GM19468 (cell line): ENCODE measurements around the gene DLGAP1.
"Not testable (repeated sequence)": the region's sequence is repeated elsewhere in the genome, so short reads cannot be mapped to it uniquely, and the experiment has no call there.

Source experiments
- ATAC-seq: cut with Tn5 transposase; IDR thresholded peaks from one replicate; pipeline ENCODE4 v1.9.1; 2021; ENCODE audit warnings: mild to moderate bottlenecking, moderate library complexity, moderate number of reproducible peaks; ENCODE audit not compliant: unreplicated experiment; ENCODE audit errors: extremely low read depth

The DLGAP1 gene

DNA sequence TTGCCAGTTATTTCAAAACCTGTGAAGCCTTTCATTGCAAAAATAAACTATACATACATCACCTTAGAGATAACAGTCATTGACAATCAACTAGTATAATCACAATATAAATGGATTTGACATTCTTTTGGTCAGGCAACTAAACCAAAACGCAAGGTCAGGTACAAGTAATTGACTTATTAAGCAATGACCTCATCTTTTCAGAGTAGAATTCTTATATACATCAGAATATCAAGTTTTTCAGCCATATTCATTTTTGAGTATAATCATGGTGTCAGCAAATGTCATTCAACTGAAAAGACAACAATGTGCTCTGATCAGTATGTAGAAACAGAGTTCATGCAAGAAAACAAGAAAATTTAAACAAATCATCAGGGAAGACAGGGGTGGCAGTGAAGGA is 796.6 kb downstream of the DLGAP1 start:
- no peak for ATAC-seq

DNA sequence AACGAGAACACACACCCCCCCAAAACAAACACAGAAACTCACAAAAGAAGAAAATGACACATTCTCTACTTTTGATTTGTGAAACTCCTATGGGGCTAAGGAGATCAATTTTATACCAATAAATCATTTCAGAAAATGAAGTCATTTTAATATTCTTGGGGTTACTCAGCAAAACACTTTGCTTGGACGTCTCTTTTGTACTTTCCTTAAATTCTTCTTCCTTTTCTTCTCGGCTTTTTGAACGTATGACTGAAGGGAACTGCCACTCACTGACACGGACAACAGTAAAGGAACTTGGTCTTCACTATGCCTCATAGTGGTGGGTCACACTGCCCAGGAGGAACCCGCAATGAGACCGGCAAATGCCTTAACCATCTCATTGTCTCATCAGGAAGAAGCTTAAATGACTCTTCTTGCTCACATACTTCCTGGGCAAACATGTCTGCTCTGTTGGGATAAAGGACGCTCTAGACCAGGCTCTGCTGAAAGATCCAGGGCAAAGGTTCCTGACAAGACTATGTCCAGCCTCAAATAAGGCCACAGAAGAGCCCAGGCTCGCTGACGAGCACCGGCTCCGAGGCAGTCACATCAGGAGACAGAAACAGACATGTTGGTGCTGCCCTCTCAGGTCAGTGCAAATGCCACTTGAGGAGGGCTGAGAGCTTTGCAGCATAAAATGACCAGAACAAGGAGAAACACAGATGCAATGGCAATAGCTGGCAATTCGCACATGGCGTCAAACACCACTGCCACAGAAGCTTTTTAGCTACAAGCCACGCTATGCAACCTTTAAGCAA is 799.7 kb downstream of the DLGAP1 start:
- no peak for ATAC-seq

DNA sequence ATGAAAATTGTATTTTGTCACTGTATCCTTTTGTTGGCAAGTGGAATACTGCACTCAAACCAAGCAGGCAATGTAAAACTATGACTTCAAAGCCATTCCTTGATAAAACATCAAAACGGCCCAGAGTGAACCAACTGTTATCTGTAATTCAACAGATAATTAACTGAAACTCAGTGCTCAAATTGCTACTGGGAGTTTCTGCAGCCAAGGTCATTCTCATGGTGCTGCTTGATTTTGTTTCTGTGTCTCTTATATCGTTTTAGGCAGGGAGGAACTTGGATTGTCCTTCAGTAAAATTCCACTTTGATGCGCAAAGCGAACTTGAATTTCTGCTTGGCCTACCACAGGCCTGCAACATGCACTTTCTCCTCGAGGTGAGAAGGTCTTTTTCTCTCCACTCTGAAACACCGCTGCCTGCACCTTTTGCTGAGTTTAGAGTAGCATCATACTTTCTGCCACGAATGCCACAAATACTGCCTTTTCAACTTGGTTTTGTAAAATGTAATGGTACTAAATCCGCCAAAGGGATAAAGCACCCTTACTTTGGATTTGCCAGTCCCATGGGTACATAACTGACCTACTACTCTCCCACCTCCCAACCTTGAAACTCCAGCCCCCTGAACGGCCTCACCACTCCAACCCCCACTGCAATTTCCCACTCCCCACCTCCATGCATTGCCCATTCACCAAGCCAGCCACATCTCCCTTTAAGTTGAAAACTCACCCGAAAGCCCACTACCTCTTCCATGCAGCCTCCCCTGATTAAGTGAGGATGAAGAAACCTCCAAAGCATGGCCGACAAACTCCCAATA is 800.5 kb downstream of the DLGAP1 start:
- ATAC-seq = no peak

DNA sequence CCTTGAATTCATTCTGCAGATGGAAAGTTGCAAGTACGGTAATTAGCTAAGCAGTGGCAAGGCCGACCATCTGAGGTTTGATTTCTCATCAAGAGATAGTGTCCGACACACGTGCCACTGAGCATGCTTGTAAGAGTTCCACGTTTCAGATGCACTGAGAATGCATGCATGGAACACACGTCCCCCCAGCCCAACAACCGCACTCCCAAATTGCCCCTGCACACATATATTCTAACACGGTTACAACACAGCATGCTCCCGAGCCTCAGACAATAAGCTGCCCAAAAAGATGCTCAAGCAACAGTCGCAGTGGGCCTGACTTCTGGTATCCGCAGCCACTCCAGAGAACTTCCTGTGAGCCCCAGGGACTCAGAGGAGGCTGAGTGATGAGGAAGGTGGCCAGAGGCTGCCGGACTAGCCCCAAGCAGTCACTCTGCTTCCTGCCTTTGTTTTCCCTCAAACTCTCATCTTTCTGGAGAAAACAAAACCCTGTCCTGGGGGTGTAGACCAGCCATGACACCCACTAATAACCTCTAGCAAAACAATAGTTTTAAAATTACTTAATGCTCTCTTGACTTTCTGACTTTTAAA is 801.2 kb downstream of the DLGAP1 start:
- ATAC-seq = no peak

DNA sequence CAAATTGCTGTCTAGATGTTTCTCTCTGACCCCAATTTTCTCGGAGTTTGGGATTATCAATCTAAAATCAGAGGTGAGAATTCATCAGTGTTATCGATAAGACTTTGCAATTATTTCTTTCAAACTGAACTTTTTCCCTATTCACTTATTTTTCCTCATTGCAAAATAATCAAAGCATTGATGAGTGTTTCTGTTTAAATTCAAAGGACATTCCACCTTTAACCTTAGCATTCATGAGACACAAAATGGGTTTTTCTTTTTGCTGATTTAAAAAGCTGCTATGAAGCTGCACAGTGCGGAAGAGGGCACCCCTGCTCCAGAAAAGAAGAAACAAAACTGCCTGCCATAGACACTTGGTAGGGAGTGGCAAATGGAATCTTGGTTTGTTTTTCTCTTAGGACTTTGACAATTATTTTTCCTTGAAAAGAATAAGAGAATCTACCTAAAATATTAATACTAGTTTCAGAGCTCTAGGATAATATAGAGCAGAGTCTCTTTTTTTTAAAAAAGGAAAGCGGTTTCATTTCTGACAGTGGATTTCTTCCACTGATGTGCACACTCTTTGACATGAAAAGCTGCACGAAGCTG is 801.8 kb downstream of the DLGAP1 start:
- no peak for ATAC-seq

DNA sequence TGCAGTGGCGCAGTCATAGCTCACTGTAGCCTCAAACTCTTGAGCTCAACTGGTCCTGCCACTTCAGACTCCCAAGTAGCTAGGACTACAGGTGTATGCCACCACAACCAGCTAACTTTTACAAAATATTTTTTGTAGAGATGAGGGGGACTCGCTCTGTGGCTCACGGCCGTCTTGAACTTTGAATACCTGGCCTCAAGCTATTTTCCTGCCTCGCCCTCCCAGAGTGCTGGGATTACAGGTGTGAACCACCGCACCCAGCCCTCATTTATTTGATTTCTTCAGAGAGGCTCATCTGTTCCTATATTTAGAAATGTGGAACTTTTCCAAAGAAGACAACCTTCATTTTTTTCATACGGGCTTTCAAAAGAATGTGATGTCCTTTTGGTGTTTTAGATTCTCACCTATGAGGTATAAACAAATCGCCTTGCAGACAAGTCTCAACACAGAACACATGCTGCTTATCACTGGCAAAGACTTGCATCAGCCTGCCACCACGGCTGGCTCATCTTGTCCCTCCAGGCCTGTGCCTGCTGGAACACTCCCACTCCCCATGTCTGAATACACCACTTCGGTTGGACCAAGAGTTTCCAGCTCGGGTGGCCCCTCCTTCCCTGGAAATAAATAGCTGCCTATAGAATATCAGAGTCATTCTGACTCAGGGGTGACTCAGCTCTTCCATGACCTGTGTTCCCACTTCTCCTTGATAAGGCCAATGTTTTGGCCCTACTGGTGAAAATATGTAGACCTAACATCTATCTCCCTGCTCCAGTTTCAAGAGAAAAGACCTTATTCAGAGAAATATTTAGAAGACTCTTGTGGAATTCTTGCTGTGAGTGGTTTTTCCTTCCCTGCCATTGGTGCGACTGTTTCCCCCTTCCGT is 802.5 kb downstream of the DLGAP1 start:
- no peak for ATAC-seq

DNA sequence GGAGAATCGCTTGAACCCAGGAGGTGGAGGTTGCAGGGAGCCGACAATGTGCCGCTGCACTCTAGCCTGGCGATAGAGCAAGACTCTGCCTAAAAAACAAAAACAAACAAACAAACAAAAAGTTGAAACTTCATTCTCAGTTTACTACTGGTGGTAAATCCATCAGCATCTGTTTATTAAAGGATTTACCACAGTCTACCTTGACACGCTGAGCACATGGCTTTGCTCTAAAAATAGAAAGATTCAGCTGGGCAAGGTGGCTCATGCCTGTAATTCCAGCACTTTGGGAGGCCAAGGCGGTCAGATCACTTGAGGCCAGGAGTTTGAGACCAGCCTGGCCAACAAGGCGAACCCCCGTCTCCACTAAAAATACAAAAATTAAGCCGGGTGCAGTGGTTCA is 803.8 kb downstream of the DLGAP1 start:
- ATAC-seq = no peak

DNA sequence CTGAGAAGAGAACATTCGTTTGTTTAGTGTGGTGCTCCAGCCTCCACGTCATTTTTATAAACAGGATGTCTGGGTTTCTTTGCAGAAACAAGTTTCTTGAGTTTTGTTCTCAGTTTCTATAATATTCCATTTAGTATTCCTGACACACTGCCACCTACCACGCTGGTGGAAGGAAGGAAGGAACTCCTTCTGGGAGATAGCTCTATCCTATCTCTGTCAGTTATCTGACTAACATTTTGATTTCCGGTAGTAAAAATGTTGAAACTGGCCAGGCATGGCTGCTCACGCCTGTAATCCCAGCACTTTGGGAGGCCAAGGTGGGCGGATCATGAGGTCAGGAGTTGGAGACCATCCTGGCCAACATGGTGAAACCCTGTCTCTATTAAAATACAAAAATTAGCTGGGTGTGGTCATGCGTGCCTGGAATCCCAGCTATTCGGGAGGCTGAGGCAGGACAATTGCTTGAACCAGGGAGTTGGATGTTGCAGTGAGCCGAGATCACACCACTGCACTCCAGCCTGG is 804.5 kb downstream of the DLGAP1 start:
- not testable (repeated sequence) for ATAC-seq

DNA sequence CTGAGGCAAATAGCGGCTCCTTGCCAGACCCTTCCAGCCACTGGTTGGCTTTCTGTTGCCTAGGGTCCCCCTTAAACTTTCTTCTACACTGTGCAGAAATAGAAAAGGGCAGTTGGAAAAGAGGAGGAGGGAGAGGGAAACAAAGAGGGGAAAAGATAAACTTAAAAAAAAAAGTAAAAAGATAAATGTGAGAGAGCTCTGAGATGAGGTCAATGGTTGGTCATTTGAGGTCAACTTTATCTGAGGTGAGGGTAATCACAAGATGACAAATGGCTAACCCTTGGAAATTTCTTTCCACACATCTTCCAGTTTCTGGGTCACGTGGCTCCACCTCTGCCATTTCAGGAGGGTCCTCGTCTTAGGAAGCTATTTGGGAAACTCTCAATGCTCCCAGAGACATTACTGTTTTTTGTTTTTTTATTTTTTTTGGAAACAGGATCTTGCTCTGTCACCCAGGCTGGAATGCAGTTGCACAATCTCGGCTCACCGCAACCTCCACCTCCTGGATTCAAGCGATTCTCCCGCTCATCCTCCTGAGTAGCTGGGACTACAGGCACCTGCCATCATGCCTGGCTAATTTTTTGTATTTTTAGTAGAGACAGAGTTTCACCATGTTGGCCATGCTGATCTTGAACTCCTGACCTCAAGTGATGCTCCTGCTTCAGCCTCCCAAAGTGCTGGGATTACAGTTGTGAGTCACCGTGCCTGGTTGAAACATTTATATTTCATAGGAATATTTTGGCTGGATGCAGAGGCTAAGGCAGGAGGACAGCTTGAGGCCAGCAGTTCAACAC is 805.3 kb downstream of the DLGAP1 start:
- no peak for ATAC-seq

DNA sequence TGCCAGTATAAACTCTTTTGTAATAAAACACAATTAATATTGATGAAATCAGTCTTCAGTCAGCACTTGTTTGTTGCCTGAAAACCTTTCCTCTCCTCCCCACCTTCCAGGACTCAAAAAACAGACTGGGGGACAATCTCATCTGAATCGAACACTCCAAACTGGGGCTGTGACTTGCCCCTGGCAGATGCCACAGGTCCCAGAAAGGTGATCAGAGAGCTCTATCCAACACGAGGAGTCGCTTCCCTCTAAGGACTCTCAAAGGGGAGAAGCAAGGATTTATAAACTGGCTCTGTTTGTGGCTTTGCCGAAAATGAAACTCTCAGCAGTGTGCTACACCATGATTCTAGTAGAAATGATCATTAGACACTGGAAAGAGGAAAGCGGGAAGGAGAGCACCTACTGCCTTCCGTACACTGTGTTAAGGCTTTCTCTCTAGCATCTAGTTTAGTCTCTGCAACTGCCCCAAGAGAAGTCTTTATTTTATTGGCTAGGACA is 805.9 kb downstream of the DLGAP1 start:
- no peak for ATAC-seq

DNA sequence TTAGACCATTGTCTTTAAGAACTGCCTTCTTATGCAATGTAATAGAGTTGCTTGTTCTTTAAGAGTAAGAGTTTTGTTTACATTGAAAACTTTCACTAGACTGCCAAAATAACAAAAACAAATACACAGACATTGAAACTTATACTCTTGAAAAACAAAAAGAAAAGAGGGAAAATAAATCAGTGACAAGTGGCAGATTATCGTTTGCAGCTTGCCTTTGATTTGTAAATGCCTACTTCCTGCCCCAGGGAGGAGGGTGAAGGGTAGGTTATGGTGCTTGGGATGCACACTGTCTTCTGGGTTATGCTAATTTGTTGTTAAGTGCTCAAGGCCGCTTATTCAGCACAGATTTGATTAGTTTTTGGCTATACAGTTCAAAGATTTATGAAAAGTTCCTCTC is 806.5 kb downstream of the DLGAP1 start:
- no peak for ATAC-seq

DNA sequence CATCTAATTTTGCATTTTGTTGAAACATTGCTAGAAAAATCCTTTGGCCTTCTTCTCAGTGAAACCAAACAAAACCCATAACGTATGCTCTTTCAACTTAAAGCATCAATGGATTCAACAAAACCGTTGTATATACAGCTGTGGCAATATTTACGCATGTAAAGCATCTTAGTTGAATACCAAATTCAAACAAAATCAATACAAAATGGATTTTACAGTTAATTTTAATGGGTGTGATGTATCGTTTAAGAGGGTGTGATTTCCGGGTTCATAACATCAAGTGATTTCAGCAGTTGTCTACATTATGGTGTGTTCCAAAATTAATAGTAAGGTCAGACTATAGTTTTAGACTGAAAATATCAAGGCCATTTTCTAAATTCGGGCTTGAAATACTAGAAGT is 806.9 kb downstream of the DLGAP1 start:
- ATAC-seq = no peak

DNA sequence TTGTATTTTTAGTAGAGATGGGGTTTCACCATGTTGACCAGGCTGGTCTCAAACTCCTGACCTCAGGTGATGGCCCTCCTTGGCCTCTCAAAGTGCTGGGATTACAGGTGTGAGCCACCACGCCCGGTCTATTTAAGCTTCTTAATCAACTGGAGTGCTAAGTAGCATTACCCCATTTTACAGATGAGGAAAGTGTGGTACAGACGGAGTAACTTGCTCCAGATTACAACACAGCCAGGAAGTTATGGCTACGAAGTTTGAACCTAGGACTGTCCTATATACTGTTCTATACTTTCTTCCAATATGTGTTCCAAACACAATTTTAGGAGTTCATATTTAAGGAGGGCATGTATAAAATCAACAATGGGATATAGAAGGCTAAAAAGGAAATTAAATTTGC is 807.5 kb downstream of the DLGAP1 start:
- ATAC-seq = no peak

DNA sequence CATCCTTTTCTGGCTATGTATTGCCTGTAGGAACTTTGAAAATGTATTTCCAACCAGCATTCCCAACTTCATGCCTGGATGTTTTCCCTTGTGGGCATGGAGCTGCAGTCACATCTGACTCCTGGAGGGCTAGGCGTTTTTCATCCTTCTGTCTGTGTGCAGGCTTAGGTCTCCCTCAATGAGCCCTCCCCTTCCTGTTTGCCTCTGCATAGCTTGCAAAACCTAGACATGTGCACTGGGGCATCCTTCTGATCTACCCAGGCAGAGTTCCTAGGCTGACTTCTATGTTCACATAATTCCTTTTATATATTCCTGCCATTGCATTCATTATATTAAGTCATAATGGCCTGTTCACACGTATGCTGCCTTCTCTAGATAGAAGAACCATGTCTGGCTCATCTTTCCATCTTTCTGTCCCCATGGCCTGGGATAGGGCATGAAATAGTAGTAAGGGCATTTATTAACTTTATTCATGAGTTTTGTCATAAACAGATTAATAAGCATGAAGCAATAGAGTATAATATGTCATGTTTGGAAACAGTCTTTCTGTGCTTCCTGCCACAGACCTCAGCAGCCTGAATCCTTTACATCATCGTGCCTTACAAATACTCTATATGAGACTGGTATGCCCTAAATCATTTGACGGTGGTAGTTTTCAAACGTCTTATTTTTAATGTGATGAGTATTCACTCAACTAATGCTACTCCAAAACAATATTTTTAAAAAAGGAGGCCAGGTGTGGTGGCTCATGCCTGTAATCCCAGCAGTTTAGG is 809.5 kb downstream of the DLGAP1 start:
- ATAC-seq = no peak

DNA sequence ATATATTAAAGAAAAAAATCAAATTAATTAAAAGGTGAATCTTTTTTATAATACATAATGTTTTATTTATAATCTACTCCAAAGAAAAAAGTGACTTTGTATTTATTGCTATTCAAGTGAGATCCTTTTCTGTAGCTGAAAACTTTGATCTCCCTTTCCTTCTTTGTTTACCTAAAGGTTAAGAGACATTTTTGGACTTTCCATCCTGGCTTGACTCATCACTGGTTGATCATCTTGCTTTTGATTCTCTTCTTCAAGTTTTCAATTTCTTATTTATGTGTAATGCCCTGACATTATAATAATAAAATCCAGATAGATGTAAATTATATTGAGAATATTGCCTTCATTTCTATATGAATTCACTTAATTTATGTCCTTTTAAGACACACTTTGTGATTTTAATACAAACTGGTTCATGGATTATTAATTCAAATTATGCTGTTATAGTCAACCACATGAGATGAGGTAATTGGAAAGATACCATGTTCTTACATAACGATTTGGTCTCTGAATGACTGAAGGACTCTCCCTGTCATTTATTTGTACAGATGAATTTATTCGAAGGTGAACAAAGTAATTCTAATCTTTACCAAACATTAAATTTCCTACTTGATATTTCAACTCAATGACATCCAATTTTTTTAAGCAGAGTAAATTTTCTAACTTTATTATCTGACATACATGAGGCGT is 820.7 kb downstream of the DLGAP1 start:
- no peak for ATAC-seq

DNA sequence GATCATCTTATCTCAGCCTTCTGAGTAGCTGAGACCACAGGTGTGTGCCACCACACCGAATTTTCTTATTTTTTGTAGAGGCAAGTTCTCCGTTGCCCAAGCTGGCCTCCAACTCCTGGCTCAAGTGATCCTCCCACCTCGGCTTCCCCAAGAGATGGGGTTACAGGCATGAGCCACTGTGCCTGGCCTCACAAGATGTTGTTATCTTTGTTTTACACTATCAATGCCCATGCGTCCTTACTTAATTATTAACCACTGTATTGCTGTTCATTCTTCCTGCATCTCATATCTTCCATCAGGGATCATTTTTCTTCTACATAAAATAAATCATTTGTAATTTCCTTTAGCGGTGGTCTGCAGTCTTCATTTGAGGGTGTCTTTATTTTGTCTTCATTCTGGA is 823.2 kb downstream of the DLGAP1 start:
- ATAC-seq = no peak

DNA sequence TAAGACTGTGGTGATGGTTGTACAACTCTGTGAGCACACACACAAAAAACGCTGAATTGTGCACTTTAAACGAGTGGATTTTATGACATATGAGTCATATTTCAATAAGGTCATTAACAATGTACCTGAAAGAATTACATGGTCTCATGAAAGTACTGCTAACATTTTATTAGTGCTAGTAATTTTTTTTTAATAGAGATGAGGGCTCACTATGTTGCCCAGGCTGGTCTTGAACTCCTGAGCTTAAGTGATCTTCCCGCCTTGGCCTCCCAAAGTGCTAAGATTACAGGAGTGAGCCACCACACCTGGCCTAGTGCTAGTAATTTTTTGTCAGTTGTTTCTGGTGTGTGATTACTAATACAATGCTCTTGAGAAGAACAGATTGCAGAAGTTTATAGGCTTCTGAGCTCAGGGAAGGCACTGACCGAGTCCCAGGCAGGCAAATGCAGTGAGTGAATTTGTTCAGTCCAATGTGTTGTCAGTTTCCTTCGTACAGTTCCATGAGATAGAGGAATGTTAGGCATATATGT is 828.1 kb downstream of the DLGAP1 start:
- ATAC-seq = no peak
